VCaP (cell line): ENCODE measurements around the gene LIPM.

ENCODE experiments used
- H3K27ac ChIP-seq: fragments of 450-650 bp; 2 replicates; pipeline ENCODE4 v1.5.1; 2017
- TF ChIP-seq, protein P1 (sequence below): fragments of 450-650 bp; conservative IDR thresholded peaks from 2 replicates; pipeline ENCODE4 v1.5.1; 2017; ENCODE audit warnings: mild to moderate bottlenecking, moderate library complexity

Gene LIPM

GRCh38 chr10:88852327-88852726 lies 49.8 kb downstream of the LIPM start:
- peak overlapping the region; percentile 78 for H3K27ac ChIP-seq
- TF ChIP-seq, protein P1, sequence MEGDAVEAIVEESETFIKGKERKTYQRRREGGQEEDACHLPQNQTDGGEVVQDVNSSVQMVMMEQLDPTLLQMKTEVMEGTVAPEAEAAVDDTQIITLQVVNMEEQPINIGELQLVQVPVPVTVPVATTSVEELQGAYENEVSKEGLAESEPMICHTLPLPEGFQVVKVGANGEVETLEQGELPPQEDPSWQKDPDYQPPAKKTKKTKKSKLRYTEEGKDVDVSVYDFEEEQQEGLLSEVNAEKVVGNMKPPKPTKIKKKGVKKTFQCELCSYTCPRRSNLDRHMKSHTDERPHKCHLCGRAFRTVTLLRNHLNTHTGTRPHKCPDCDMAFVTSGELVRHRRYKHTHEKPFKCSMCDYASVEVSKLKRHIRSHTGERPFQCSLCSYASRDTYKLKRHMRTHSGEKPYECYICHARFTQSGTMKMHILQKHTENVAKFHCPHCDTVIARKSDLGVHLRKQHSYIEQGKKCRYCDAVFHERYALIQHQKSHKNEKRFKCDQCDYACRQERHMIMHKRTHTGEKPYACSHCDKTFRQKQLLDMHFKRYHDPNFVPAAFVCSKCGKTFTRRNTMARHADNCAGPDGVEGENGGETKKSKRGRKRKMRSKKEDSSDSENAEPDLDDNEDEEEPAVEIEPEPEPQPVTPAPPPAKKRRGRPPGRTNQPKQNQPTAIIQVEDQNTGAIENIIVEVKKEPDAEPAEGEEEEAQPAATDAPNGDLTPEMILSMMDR = no peak

DNA sequence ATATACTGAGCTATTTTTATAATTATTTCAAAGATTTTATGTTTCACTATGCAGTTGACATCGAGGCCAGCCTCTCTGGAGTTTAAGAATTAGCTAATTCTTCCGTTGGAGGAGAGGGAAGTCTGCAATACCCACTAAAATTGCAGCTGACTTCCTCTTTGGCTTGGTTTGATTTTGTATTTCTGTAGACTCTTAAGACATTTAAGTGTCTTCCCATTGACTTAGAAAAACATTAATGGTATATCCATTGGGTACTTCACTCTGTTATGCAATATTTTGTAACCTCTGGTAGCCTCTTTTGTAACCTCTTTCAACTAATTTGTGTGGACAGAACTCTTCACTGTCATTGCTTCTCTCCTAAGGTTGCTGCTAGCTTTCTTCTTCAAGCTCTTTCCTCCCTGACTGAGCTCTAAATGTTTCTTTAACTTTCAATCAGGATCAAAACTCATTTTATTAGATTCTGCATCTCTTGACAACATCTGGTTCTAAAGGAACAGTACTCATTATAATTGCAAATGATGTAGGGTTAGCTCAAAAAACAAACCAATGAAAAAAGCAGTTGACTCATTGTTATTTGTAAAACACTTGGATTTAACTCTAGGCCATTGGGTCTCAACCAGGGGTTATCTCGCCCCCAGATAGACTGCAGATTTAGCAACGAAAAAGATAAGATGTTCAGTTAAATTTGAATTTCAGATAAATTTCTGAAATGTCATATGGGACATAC lies 50.8 kb downstream of the LIPM start:
- H3K27ac ChIP-seq = no peak overlapping the region; the same call in 1 of the 2 replicates
- TF ChIP-seq, protein P1 = no peak

DNA sequence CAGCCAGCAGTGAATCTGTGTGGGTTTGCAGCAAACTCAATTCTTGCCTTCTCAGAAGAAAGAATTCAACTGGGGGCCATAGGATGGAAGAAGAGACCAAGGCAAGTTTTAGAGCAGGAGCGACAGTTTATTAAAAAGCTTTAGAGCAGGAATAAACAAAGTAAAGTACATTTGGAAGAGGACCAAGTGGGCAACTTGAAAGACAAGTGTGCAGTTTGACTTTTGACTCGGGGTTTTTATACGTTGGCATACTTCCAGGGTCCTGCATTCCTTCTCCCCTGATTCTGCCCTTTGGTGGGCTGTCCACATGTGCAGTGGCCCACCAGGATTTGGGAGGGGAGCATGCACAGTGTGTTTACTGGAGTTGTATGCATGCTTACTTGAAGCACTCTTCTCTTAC lies 52.2 kb downstream of the LIPM start:
- peak overlapping the region; percentile 42; the same call in 1 of the 2 replicates for H3K27ac ChIP-seq
- TF ChIP-seq, protein P1 = no peak

GRCh38 chr10:88857831-88858230 lies 55.3 kb downstream of the LIPM start:
- TF ChIP-seq, protein P1 = no peak
- H3K27ac ChIP-seq = peak overlapping the region; percentile 58

DNA sequence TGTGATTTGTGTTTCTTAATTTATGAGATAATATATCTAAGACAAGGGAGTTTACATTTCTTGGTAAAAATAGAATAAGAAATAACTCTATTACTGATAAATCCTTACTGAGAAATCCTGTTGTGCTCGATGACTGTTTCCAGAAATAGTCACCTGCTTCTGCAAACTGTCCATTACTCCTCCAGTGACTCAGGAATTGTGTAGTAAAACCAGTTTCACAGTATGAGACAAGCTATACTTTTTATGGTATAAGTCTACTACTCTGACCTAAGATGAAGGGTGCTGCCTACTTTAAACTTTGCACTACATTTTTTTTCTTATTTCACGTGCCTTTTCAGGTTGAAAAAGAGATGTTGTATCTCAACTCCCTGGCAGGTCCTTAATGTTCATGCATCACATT lies 56.0 kb downstream of the LIPM start:
- peak overlapping the region; percentile 58 for H3K27ac ChIP-seq
- TF ChIP-seq, protein P1 = no peak

DNA sequence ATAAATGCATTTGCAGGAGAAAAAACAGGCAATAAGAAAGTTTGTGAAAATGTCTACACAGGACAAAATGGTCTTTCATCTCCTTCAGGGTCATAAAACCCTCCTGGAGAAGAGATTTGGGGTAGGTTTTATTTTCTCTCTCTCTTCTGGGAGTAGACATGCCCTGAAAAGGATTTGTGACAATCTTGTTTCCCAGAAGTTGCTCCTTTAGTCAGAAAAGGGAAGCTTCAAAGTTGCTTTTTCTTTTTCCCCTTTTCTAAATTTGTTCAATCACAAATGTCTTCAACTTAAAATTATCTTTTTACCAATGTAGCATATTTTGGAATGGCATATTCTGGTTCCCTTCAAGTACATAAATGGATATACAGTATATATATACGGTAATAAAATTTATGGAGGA lies 58.5 kb downstream of the LIPM start:
- no peak overlapping the region for H3K27ac ChIP-seq
- TF ChIP-seq, protein P1 = no peak

- H3K27ac ChIP-seq = no peak overlapping the region
- TF ChIP-seq, protein P1 = peak; percentile 68
These were observed 62.8 kb downstream of the LIPM start for GRCh38 chr10:88865281-88865876.
